Neuronal stem cell (in vitro differentiated cells): ENCODE data around the gene EXT2.
A peak's percentile ranks its signal among the peaks of the same experiment; 100 is the strongest.

ENCODE experiments used
- DNase-seq: peaks from one replicate; pipeline ENCODE4 v3.0.0-alpha.2; 2013; ENCODE audit warnings: low spot score
- H2AFZ ChIP-seq: one replicate; pipeline ENCODE4 v1.6.1; 2013; ENCODE audit warnings: mild to moderate bottlenecking, low read length, inconsistent platforms
- H2AK5ac ChIP-seq: 2 replicates; pipeline ENCODE4 v1.6.1; 2013; ENCODE audit warnings: low read depth, mild to moderate bottlenecking, inconsistent platforms, low read length, moderate library complexity, mixed read lengths
- H2BK120ac ChIP-seq: 2 replicates; pipeline ENCODE4 v1.6.1; 2013; ENCODE audit warnings: low read depth, mild to moderate bottlenecking, inconsistent platforms, low read length, moderate library complexity, mixed read lengths
- H2BK12ac ChIP-seq: one replicate; pipeline ENCODE4 v1.6.1; 2013; ENCODE audit warnings: low read length, inconsistent platforms
- H2BK15ac ChIP-seq: 2 replicates; pipeline ENCODE4 v1.6.1; 2013; ENCODE audit warnings: mild to moderate bottlenecking, low read length, inconsistent platforms, mixed read lengths
- H2BK5ac ChIP-seq: one replicate; pipeline ENCODE4 v1.6.1; 2013; ENCODE audit warnings: inconsistent platforms, mild to moderate bottlenecking, low read length, moderate library complexity
- H3K14ac ChIP-seq: one replicate; pipeline ENCODE4 v1.6.1; 2013; ENCODE audit warnings: low read length, inconsistent platforms
- H3K18ac ChIP-seq: 2 replicates; pipeline ENCODE4 v1.6.1; 2013; ENCODE audit warnings: low read length, inconsistent platforms
- H3K23ac ChIP-seq: 2 replicates; pipeline ENCODE4 v1.6.1; 2013; ENCODE audit warnings: low read depth, mild to moderate bottlenecking, mixed read lengths, low read length, inconsistent platforms; ENCODE audit not compliant: poor library complexity
- H3K27ac ChIP-seq: replicated peaks from 3 replicates; pipeline ENCODE4 v1.5.1; 2013; ENCODE audit warnings: low read length, inconsistent platforms
- H3K27me3 ChIP-seq, 3 experiments: 2 replicates each; pipeline ENCODE4 v1.6.1; 2013; ENCODE audit warnings: low read length in 3 of 3, mild to moderate bottlenecking in 2 of 3, inconsistent platforms in 1 of 3, low read depth in 1 of 3, mixed read lengths in 1 of 3, moderate library complexity in 1 of 3; ENCODE audit not compliant: control insufficient read depth in 3 of 3, insufficient read depth in 3 of 3
- H3K36me3 ChIP-seq, 2 donors: replicated peaks in 1 of 2; 2 replicates each; pipeline ENCODE4 v1.6.1; 2013; ENCODE audit warnings: low read length in 2 of 2; ENCODE audit not compliant: control insufficient read depth in 2 of 2, insufficient read depth in 2 of 2
- H3K4ac ChIP-seq: 2 replicates; pipeline ENCODE4 v1.6.1; 2013; ENCODE audit warnings: inconsistent platforms, mild to moderate bottlenecking, low read length, moderate library complexity
- H3K4me1 ChIP-seq, 2 donors: 1 replicate in 1 of 2; 2 replicates in 1 of 2; pipeline ENCODE4 v1.6.1; 2013; ENCODE audit warnings: low read length in 2 of 2, low read depth in 1 of 2; ENCODE audit not compliant: control insufficient read depth in 2 of 2, insufficient read depth in 1 of 2
- H3K4me2 ChIP-seq: one replicate; pipeline ENCODE4 v1.6.1; 2013; ENCODE audit warnings: mild to moderate bottlenecking, low read length, inconsistent platforms; ENCODE audit not compliant: insufficient read depth, poor library complexity, severe bottlenecking
- H3K4me3 ChIP-seq, 2 donors: 2 replicates each; pipeline ENCODE4 v1.5.1; 2013; ENCODE audit warnings: low read length in 2 of 2, mild to moderate bottlenecking in 2 of 2, inconsistent platforms in 1 of 2, moderate library complexity in 1 of 2
- H3K79me1 ChIP-seq: one replicate; pipeline ENCODE4 v1.6.1; 2013; ENCODE audit warnings: low read depth, mild to moderate bottlenecking, inconsistent platforms, low read length, moderate library complexity
- H3K9ac ChIP-seq: one replicate; pipeline ENCODE4 v1.6.1; 2013; ENCODE audit warnings: mild to moderate bottlenecking, low read depth, low read length, inconsistent platforms; ENCODE audit not compliant: poor library complexity
- H3K9me3 ChIP-seq, 2 donors: replicated peaks in 1 of 2; 2 replicates each; pipeline versions ENCODE3 to v1.6.1; 2013; ENCODE audit warnings: low read length in 2 of 2, mild to moderate bottlenecking in 2 of 2, inconsistent platforms in 1 of 2, low read depth in 1 of 2, mixed read lengths in 1 of 2, moderate library complexity in 1 of 2; ENCODE audit not compliant: control insufficient read depth in 2 of 2, insufficient read depth in 1 of 2
- H4K8ac ChIP-seq: one replicate; pipeline ENCODE4 v1.6.1; 2013; ENCODE audit warnings: low read depth, mild to moderate bottlenecking, inconsistent platforms, low read length, moderate library complexity
- H4K91ac ChIP-seq: one replicate; pipeline ENCODE4 v1.6.1; 2013; ENCODE audit warnings: low read length, low read depth, mild to moderate bottlenecking, inconsistent platforms; ENCODE audit not compliant: poor library complexity
- WGBS, 2 donors: extraction: QIAGEN DNeasy Blood & Tissue Kit; methylation state at CpG; one replicate each; pipeline ENCODE4 v1.1.7; 2013; ENCODE audit warnings: missing lambda C conversion rate in 2 of 2, mixed read lengths in 1 of 2; ENCODE audit not compliant: insufficient read length in 2 of 2, insufficient replicate concordance in 1 of 2; ENCODE audit errors: extremely low coverage in 2 of 2; 5-methylcytosine and 5-hydroxymethylcytosine counted together

Gene EXT2

GRCh38 chr11:44277196-44278090, 182.0 kb downstream of the EXT2 start:
- Histone ChIP-seq H2BK15ac (peak overlapping the region; percentile 2), H2BK120ac (no peak overlapping the region), H2AK5ac (no peak overlapping the region), H3K27me3 (peaks cover 0 to 27% (median 1%) of the 10 kb centered on the region in 3 experiments), H3K9me3 (peaks cover 0 to 2% of the 10 kb centered on the region in 2 donors), H3K14ac (no peak overlapping the region), H3K23ac (no peak overlapping the region), H3K27ac (no peak overlapping the region), H3K4me3 (no peak overlapping the region), H3K4ac (no peak overlapping the region), H4K91ac (no peak overlapping the region), H3K18ac (peak overlapping the region; percentile 29), H3K9ac (no peak overlapping the region), H3K79me1 (peaks cover 2% of the 10 kb centered on the region), H3K4me2 (no peak overlapping the region), H3K36me3 (peaks cover 0 to 1% of the 10 kb centered on the region in 2 donors), H2BK12ac (peak overlapping the region; percentile 12), H2BK5ac (no peak overlapping the region), H2AFZ (no peak overlapping the region), H4K8ac (no peak overlapping the region), H3K4me1 (peaks cover 0 to 6% of the 10 kb centered on the region in 2 donors)
- DNase-seq: no peak
- no CpG with 5 or more reads among the region's 18 CpGs for WGBS, 2 donors

GRCh38 chr11:44279483-44279882, 184.0 kb downstream of the EXT2 start:
- Histone ChIP-seq H3K4ac (no peak overlapping the region), H3K79me1 (peaks cover 2% of the 10 kb centered on the region), H2BK5ac (no peak overlapping the region), H2BK12ac (no peak overlapping the region), H3K23ac (no peak overlapping the region), H3K14ac (no peak overlapping the region), H3K27ac (no peak overlapping the region), H3K4me2 (no peak overlapping the region), H2BK120ac (no peak overlapping the region), H3K4me3 (no peak overlapping the region), H3K9me3 (peaks cover 0 to 1% of the 10 kb centered on the region in 2 donors), H3K18ac (peak overlapping the region; percentile 27), H2AFZ (no peak overlapping the region), H4K91ac (no peak overlapping the region), H3K36me3 (peaks cover 0 to under 1% of the 10 kb centered on the region in 2 donors), H2BK15ac (no peak overlapping the region), H3K27me3 (peaks cover 0 to 27% (median 1%) of the 10 kb centered on the region in 3 experiments), H4K8ac (no peak overlapping the region), H3K4me1 (peaks cover 0 to 6% of the 10 kb centered on the region in 2 donors), H3K9ac (no peak overlapping the region), H2AK5ac (no peak overlapping the region)
- no CpG with 5 or more reads among the region's 6 CpGs for WGBS, 2 donors
- no peak for DNase-seq

GRCh38 chr11:44280257-44280656, 184.8 kb downstream of the EXT2 start:
- H3K79me1 ChIP-seq: peaks cover 2% of the 10 kb centered on the region
- H3K36me3 ChIP-seq: no peaks in the 10 kb centered on the region
- H3K9me3 ChIP-seq: no peaks in the 10 kb centered on the region
- H2AFZ ChIP-seq: no peak overlapping the region
- no peak overlapping the region for H3K27ac ChIP-seq
- H3K4me3 ChIP-seq: no peak overlapping the region
- no peak overlapping the region for H2BK120ac ChIP-seq
- H4K91ac ChIP-seq: no peak overlapping the region
- peak overlapping the region; percentile 16 for H3K18ac ChIP-seq
- H3K27me3 ChIP-seq: peaks cover 0 to 27% (median 1%) of the 10 kb centered on the region in 3 experiments
- no peak overlapping the region for H3K4me2 ChIP-seq
- H4K8ac ChIP-seq: no peak overlapping the region
- H2AK5ac ChIP-seq: no peak overlapping the region
- DNase-seq: no peak
- no peak overlapping the region for H3K9ac ChIP-seq
- H3K14ac ChIP-seq: no peak overlapping the region
- no CpG with 5 or more reads among the region's 7 CpGs for WGBS, 2 donors
- no peak overlapping the region for H2BK5ac ChIP-seq
- no peak overlapping the region for H3K4ac ChIP-seq
- H2BK15ac ChIP-seq: no peak overlapping the region
- no peak overlapping the region for H3K23ac ChIP-seq
- peaks cover 0 to 6% of the 10 kb centered on the region in 2 donors for H3K4me1 ChIP-seq
- no peak overlapping the region for H2BK12ac ChIP-seq

GRCh38 chr11:44281151-44281550, 185.7 kb downstream of the EXT2 start:
- H3K27ac ChIP-seq: no peak overlapping the region
- no peak overlapping the region for H3K4me2 ChIP-seq
- peaks cover 0 to 7% of the 10 kb centered on the region in 2 donors for H3K4me1 ChIP-seq
- H2AK5ac ChIP-seq: no peak overlapping the region
- peak overlapping the region; percentile 33 for H3K14ac ChIP-seq
- peak overlapping the region; percentile 36 for H3K9ac ChIP-seq
- H3K23ac ChIP-seq: no peak overlapping the region
- WGBS, 2 donors: no CpG with 5 or more reads among the region's 9 CpGs
- no peaks in the 10 kb centered on the region for H3K9me3 ChIP-seq
- DNase-seq: no peak
- no peak overlapping the region for H2BK12ac ChIP-seq
- no peak overlapping the region for H3K4me3 ChIP-seq
- no peak overlapping the region for H2BK5ac ChIP-seq
- peaks cover 2% of the 10 kb centered on the region for H3K79me1 ChIP-seq
- no peak overlapping the region for H2BK15ac ChIP-seq
- peak overlapping the region; percentile 80 for H3K18ac ChIP-seq
- no peak overlapping the region for H2BK120ac ChIP-seq
- peaks cover 0 to 27% (median 1%) of the 10 kb centered on the region in 3 experiments for H3K27me3 ChIP-seq
- no peak overlapping the region for H4K91ac ChIP-seq
- no peaks in the 10 kb centered on the region for H3K36me3 ChIP-seq
- no peak overlapping the region for H2AFZ ChIP-seq
- no peak overlapping the region for H3K4ac ChIP-seq
- no peak overlapping the region for H4K8ac ChIP-seq
